H9 (cell line): ENCODE results near the gene TMEM191C. TPM values are rescaled to one million over a fixed set of nuclear protein-coding genes. Genes with fewer than 3 reads are reported as not detected.
A peak's percentile ranks its signal among the peaks of the same experiment; 100 is the strongest.

Source experiments
- DNase-seq: peaks from one replicate; pipeline ENCODE4 v3.0.0-alpha.2; 2017
- H2AFZ ChIP-seq: one replicate; pipeline ENCODE4 v1.6.1; 2013; ENCODE audit warnings: mild to moderate bottlenecking, low read length, control low read depth, moderate library complexity
- H2AK5ac ChIP-seq: 2 replicates; pipeline ENCODE4 v1.6.1; 2013; ENCODE audit warnings: low read length, control low read depth, mixed read lengths; ENCODE audit not compliant: insufficient read length
- H2BK120ac ChIP-seq: one replicate; pipeline ENCODE4 v1.6.1; 2013; ENCODE audit warnings: low read depth, mild to moderate bottlenecking, low read length, control low read depth, inconsistent platforms; ENCODE audit not compliant: poor library complexity, severe bottlenecking
- H2BK12ac ChIP-seq: 2 replicates; pipeline ENCODE4 v1.6.1; 2013; ENCODE audit warnings: low read length, control low read depth, mixed read lengths, low read depth; ENCODE audit not compliant: insufficient read length
- H2BK15ac ChIP-seq: 2 replicates; pipeline ENCODE4 v1.6.1; 2013; ENCODE audit warnings: low read depth, low read length, control low read depth
- H2BK20ac ChIP-seq: one replicate; pipeline ENCODE4 v1.6.1; 2013; ENCODE audit warnings: low read depth, mild to moderate bottlenecking, low read length, control low read depth, inconsistent platforms; ENCODE audit not compliant: poor library complexity, severe bottlenecking
- H2BK5ac ChIP-seq: 2 replicates; pipeline ENCODE4 v1.6.1; 2013; ENCODE audit warnings: low read length, control low read depth, mixed read lengths; ENCODE audit not compliant: insufficient read length
- H3K14ac ChIP-seq: 2 replicates; pipeline ENCODE4 v1.6.1; 2013; ENCODE audit warnings: low read length, control low read depth; ENCODE audit not compliant: insufficient read depth
- H3K18ac ChIP-seq: 2 replicates; pipeline ENCODE4 v1.6.1; 2013; ENCODE audit warnings: low read depth, mild to moderate bottlenecking, mixed read lengths, low read length, control low read depth; ENCODE audit not compliant: insufficient read length
- H3K23ac ChIP-seq: 2 replicates; pipeline ENCODE4 v1.6.1; 2013; ENCODE audit warnings: low read length, control low read depth, mixed read lengths, low read depth; ENCODE audit not compliant: insufficient read length
- H3K23me2 ChIP-seq: 2 replicates; pipeline ENCODE4 v1.6.1; 2013; ENCODE audit warnings: low read depth, mild to moderate bottlenecking, mixed read lengths, low read length, control low read depth; ENCODE audit not compliant: insufficient read length, poor library complexity, severe bottlenecking
- H3K27ac ChIP-seq: 2 replicates; pipeline ENCODE4 v1.5.1; 2013; ENCODE audit warnings: low read length, control low read depth, mixed read lengths, low read depth; ENCODE audit not compliant: insufficient read length
- H3K27me3 ChIP-seq: 2 replicates; pipeline ENCODE4 v1.6.1; 2013; ENCODE audit warnings: low read length, control low read depth, inconsistent platforms; ENCODE audit not compliant: insufficient read depth
- H3K4ac ChIP-seq: 2 replicates; pipeline ENCODE4 v1.6.1; 2013; ENCODE audit warnings: low read depth, mild to moderate bottlenecking, control low read depth, inconsistent platforms, low read length, moderate library complexity
- H3K4me1 ChIP-seq: 2 replicates; pipeline ENCODE4 v1.6.1; 2013; ENCODE audit warnings: low read length, control low read depth, inconsistent platforms; ENCODE audit not compliant: insufficient read depth
- H3K4me2 ChIP-seq: 2 replicates; pipeline ENCODE4 v1.6.1; 2013; ENCODE audit warnings: low read length, control low read depth, mixed read lengths; ENCODE audit not compliant: insufficient read length, insufficient read depth
- H3K56ac ChIP-seq: 2 replicates; pipeline ENCODE4 v1.6.1; 2013; ENCODE audit warnings: low read depth, mild to moderate bottlenecking, mixed read lengths, low read length, control low read depth; ENCODE audit not compliant: insufficient read length
- H3K79me1 ChIP-seq: 2 replicates; pipeline ENCODE4 v1.6.1; 2013; ENCODE audit warnings: low read depth, mild to moderate bottlenecking, moderate library complexity, low read length, control low read depth, inconsistent platforms; ENCODE audit not compliant: insufficient read depth, poor library complexity, severe bottlenecking
- H3K79me2 ChIP-seq: 2 replicates; pipeline ENCODE4 v1.6.1; 2013; ENCODE audit warnings: low read length, control low read depth, inconsistent platforms; ENCODE audit not compliant: insufficient read depth
- H3K9ac ChIP-seq: 2 replicates; pipeline ENCODE4 v1.6.1; 2013; ENCODE audit warnings: low read length, control low read depth, mixed read lengths; ENCODE audit not compliant: insufficient read length; ENCODE audit errors: extremely low read depth
- H3K9me3 ChIP-seq: one replicate; pipeline ENCODE4 v1.6.1; 2013; ENCODE audit warnings: low read depth, low read length, inconsistent platforms; ENCODE audit not compliant: control insufficient read depth
- H3T11ph ChIP-seq: one replicate; pipeline ENCODE4 v1.6.1; 2013; ENCODE audit warnings: mild to moderate bottlenecking, low read length, control low read depth, inconsistent platforms
- H4K20me1 ChIP-seq: one replicate; pipeline ENCODE4 v1.6.1; 2013; ENCODE audit not compliant: control insufficient read depth, insufficient read length, insufficient read depth
- H4K5ac ChIP-seq: 2 replicates; pipeline ENCODE4 v1.6.1; 2013; ENCODE audit warnings: low read depth, mild to moderate bottlenecking, mixed read lengths, low read length, control low read depth; ENCODE audit not compliant: insufficient read length
- H4K8ac ChIP-seq: replicated peaks from 2 replicates; pipeline ENCODE4 v1.6.1; 2013; ENCODE audit warnings: low read length, control low read depth, mixed read lengths, low read depth; ENCODE audit not compliant: insufficient read length
- H4K91ac ChIP-seq: 2 replicates; pipeline ENCODE4 v1.6.1; 2013; ENCODE audit warnings: low read depth, mild to moderate bottlenecking, moderate library complexity, mixed read lengths, low read length, control low read depth; ENCODE audit not compliant: insufficient read length
- H3K27ac Mint-ChIP-seq, 3 experiments: 2 replicates in 2 of 3; 3 replicates in 1 of 3; pipeline ENCODE4 v1.8.0; 2020 to 2021; ENCODE audit warnings: mixed read lengths in 3 of 3, mild to moderate bottlenecking in 1 of 3, moderate library complexity in 1 of 3
- H3K27me3 Mint-ChIP-seq: 2 replicates; pipeline ENCODE4 v1.8.0; 2021; ENCODE audit warnings: low read depth, mild to moderate bottlenecking, moderate library complexity, mixed read lengths
- H3K36me3 Mint-ChIP-seq, 3 experiments: 2 replicates in 2 of 3; 3 replicates in 1 of 3; pipeline ENCODE4 v1.8.0; 2020 to 2021; ENCODE audit warnings: low read depth in 3 of 3, mixed read lengths in 3 of 3; ENCODE audit not compliant: insufficient read depth in 1 of 3
- H3K4me1 Mint-ChIP-seq, 2 experiments: 2 replicates each; pipeline ENCODE4 v1.8.0; 2020; ENCODE audit warnings: mixed read lengths in 2 of 2
- H3K4me3 Mint-ChIP-seq, 2 experiments: 2 replicates in 1 of 2; 3 replicates in 1 of 2; pipeline ENCODE4 v1.8.0; 2020 to 2021; ENCODE audit warnings: mild to moderate bottlenecking in 2 of 2, mixed read lengths in 2 of 2, moderate library complexity in 1 of 2
- H3K9me3 Mint-ChIP-seq, 2 experiments: 2 replicates in 1 of 2; 3 replicates in 1 of 2; pipeline ENCODE4 v1.8.0; 2020; ENCODE audit warnings: mild to moderate bottlenecking in 2 of 2, mixed read lengths in 2 of 2, moderate library complexity in 1 of 2
- CTCF ChIP-seq: fragments of 200-600 bp; sonication (generic); conservative IDR thresholded peaks from 3 replicates; pipeline ENCODE4 v1.8.0; 2021; ENCODE audit warnings: antibody characterized with exemption, mild to moderate bottlenecking
- WGBS: extraction: QIAGEN DNeasy Blood & Tissue Kit; methylation state at CpG from one replicate; pipeline ENCODE4 v1.1.7; 2013; ENCODE audit warnings: missing lambda C conversion rate, low lambda C conversion rate, mixed read lengths; ENCODE audit not compliant: insufficient read length; ENCODE audit errors: extremely low coverage; 5-methylcytosine and 5-hydroxymethylcytosine counted together
- total RNA-seq: library from RNA; stranded (reverse); gene quantifications from 2 replicates; pipeline ENCODE4 v1.2.1, GENCODE V29; 2021

Gene TMEM191C
- total RNA-seq, 1 experiment from 2014 or later = 4.2 TPM

- Histone ChIP-seq H3K4me1 (peaks cover 4% of the 10 kb centered on the region; the same call in 1 of the 2 replicates), H2BK20ac (no peak overlapping the region), H3K9me3 (no peaks in the 10 kb centered on the region), H3K4ac (no peak overlapping the region), H4K20me1 (no peaks in the 10 kb centered on the region), H2BK5ac (no peak overlapping the region), H3K27ac (no peak overlapping the region), H3K9ac (no peak overlapping the region), H3K18ac (no peak overlapping the region), H3T11ph (no peak overlapping the region), H2BK15ac (no peak overlapping the region), H3K23ac (no peak overlapping the region), H2BK120ac (no peak overlapping the region), H3K14ac (no peak overlapping the region), H3K79me1 (peaks cover 5% of the 10 kb centered on the region), H4K5ac (no peak overlapping the region), H2AK5ac (no peak overlapping the region), H4K8ac (no peak overlapping the region), H3K79me2 (no peaks in the 10 kb centered on the region), H2BK12ac (no peak overlapping the region), H3K4me2 (no peak overlapping the region), H2AFZ (no peak overlapping the region), H3K56ac (no peak overlapping the region), H3K23me2 (no peaks in the 10 kb centered on the region), H4K91ac (no peak overlapping the region), H3K27me3 (no peaks in the 10 kb centered on the region)
- no peaks in the 10 kb centered on the region for H3K27me3 Mint-ChIP-seq
- peaks cover 0 to 23% (median 13%) of the 10 kb centered on the region in 3 experiments; a peak in 5 of 7 replicates for H3K36me3 Mint-ChIP-seq
- H3K4me3 Mint-ChIP-seq = no peak overlapping the region
- peaks cover 15 to 33% of the 10 kb centered on the region in 2 experiments for H3K4me1 Mint-ChIP-seq
- DNase-seq = peak; percentile 3
- H3K27ac Mint-ChIP-seq = no peak overlapping the region
- no peaks in the 10 kb centered on the region for H3K9me3 Mint-ChIP-seq
- TF ChIP-seq CTCF = no peak
- no CpG with 5 or more reads among the region's 9 CpGs for WGBS
These were observed 16.3 kb upstream of the TMEM191C start for GRCh38 chr22:21450858-21451353.
